ENCODE data around the gene SLC13A1. TPM values are rescaled to one million over a fixed set of nuclear protein-coding genes. Genes with fewer than 3 reads are reported as not detected.

Gene SLC13A1
- total and polyA plus RNA-seq, 2 experiments from 2014 or later = not detected

DNA sequence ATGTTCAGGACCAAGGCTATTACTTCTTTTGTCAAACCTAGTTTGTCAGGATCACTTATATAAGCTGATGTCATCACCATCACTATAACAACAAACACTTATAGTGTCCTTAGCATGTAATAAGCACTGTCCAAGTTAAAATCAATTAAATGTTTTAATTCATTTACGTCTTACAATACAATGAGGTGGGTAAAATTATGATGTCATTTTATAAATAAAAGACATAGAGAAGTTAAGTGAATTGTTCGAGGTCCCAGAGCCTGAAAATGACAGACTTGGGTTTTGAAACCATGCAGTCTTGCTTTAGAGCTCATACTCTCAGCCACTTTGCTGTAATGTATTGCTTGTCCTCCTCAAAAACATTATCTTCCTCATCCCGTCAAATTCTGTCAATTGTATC is 48.3 kb downstream of the SLC13A1 start (continued):
- TF ChIP-seq, protein P1, sequence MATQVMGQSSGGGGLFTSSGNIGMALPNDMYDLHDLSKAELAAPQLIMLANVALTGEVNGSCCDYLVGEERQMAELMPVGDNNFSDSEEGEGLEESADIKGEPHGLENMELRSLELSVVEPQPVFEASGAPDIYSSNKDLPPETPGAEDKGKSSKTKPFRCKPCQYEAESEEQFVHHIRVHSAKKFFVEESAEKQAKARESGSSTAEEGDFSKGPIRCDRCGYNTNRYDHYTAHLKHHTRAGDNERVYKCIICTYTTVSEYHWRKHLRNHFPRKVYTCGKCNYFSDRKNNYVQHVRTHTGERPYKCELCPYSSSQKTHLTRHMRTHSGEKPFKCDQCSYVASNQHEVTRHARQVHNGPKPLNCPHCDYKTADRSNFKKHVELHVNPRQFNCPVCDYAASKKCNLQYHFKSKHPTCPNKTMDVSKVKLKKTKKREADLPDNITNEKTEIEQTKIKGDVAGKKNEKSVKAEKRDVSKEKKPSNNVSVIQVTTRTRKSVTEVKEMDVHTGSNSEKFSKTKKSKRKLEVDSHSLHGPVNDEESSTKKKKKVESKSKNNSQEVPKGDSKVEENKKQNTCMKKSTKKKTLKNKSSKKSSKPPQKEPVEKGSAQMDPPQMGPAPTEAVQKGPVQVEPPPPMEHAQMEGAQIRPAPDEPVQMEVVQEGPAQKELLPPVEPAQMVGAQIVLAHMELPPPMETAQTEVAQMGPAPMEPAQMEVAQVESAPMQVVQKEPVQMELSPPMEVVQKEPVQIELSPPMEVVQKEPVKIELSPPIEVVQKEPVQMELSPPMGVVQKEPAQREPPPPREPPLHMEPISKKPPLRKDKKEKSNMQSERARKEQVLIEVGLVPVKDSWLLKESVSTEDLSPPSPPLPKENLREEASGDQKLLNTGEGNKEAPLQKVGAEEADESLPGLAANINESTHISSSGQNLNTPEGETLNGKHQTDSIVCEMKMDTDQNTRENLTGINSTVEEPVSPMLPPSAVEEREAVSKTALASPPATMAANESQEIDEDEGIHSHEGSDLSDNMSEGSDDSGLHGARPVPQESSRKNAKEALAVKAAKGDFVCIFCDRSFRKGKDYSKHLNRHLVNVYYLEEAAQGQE (IDR thresholded peaks at IDR 0.05; ENCODE audit: unreplicated experiment) = no peak
- TF ChIP-seq ZNF114 (CRISPR knock-in tag; IDR thresholded peaks at IDR 0.05) = no peak
- TF ChIP-seq JUNB (IDR thresholded peaks at IDR 0.05; ENCODE audit: unreplicated experiment) = no peak
- TF ChIP-seq STAT1 (IDR thresholded peaks at IDR 0.05; ENCODE audit: unreplicated experiment) = no peak
- TF ChIP-seq POLR2AphosphoS5 (IDR thresholded peaks at IDR 0.05; ENCODE audit: low read depth) = no peak

DNA sequence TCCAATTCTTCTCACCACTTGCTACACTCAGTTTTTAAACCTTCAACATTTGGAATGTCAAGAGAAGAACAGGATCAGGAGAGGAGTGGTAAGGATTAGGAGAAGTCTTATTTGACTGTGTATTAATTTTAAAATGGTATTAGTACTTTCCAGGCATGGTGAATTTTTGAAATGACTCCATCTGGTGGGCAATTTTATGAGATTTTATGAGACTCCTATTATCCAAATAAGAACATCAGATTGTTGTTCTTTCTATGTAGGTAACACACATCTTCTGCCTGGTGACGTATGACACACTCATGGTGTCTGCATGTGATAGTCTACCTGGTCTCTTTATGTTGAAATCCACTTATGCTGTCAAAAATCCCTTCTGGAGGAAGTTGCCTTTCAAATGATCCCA is 51.0 kb downstream of the SLC13A1 start:
- Histone ChIP-seq H3K79me2 (replicated peaks; ENCODE audit: insufficient read depth) (no peaks in the 10 kb centered on the region), H3K9me2 (ENCODE audit: insufficient read depth) (no peaks in the 10 kb centered on the region), H3K27me3 (ENCODE audit: insufficient read depth) (no peaks in the 10 kb centered on the region), H3F3A (replicated peaks; ENCODE audit: low read depth) (no peaks in the 10 kb centered on the region), H3K4me1 (ENCODE audit: insufficient read depth) (no peaks in the 10 kb centered on the region), H2AFZ (no peak overlapping the region), H3K4me3 (no peak overlapping the region), H3K36me3 (ENCODE audit: insufficient read depth) (no peaks in the 10 kb centered on the region), H3K4me2 (no peak overlapping the region), H4K20me1 (replicated peaks; ENCODE audit: insufficient read depth) (no peaks in the 10 kb centered on the region), H3K27ac (ENCODE audit: low read depth) (no peak overlapping the region)
- ATAC-seq (no peak), DNase-seq (ENCODE audit: low spot score) (no peak)
- Mint-ChIP-seq H3K4me3 (no peak overlapping the region), H3K36me3 (ENCODE audit: low read depth) (no peaks in the 10 kb centered on the region), H3K4me1 (no peaks in the 10 kb centered on the region), H3K27me3 (ENCODE audit: insufficient read depth, low read depth, poor library complexity) (peaks cover 2% of the 10 kb centered on the region), H3K9me3 (no peaks in the 10 kb centered on the region), H3K27ac (no peak overlapping the region)
- TF ChIP-seq STAT1 (IDR thresholded peaks at IDR 0.05; ENCODE audit: unreplicated experiment) = no peak
- TF ChIP-seq EZH2 (IDR thresholded peaks at IDR 0.05; ENCODE audit: low read depth, unreplicated experiment) = no peak
- no peak for TF ChIP-seq JUNB (IDR thresholded peaks at IDR 0.05; ENCODE audit: unreplicated experiment)

DNA sequence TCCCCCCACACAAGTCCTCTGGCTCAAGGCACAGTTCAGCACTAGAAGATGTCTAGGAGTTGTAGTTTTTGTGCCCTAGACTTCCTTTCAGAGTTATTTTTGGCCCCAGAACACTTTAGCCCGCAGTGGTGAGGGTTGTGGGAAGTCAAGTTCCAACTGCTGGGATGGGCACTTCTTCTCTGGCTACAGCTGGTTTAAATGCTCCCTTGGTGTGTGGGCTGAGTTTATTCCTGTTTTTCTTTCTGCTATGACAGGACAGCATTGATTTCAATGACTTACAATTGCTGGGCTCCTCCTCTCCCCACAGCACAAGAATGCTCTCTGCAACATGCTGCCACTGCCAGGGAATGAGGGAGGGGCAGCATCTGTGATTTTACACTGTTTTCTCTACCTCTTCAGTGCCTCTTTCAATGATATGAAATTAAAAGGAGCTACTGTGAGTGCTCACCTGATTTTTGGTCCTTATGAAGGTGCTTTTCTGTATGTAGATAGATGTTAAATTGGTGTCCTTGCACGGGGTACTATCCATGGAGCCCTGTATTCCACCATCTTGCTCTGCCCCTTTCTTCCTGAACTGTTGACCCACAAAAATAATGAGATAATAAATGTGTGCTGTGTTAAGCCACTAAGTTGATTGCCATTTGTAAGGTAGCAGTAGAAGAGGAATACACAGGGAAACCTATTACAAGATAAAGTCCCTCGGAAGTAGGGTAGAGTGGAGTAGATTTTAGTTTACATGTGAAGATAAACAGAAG is 56.3 kb downstream of the SLC13A1 start:
- H3K4me3 ChIP-seq = no peak overlapping the region
- no peaks in the 10 kb centered on the region for H3K9me3 Mint-ChIP-seq
- H3K4me1 ChIP-seq (ENCODE audit: insufficient read depth) = no peaks in the 10 kb centered on the region
- H3K27ac Mint-ChIP-seq = no peak overlapping the region
- H4K20me1 ChIP-seq (replicated peaks; ENCODE audit: insufficient read depth) = no peaks in the 10 kb centered on the region
- H3K4me1 Mint-ChIP-seq = no peaks in the 10 kb centered on the region
- no peaks in the 10 kb centered on the region for H3K27me3 Mint-ChIP-seq (ENCODE audit: insufficient read depth, low read depth, poor library complexity)
- H3K4me2 ChIP-seq = no peak overlapping the region
- no peak for TF ChIP-seq JUNB (IDR thresholded peaks at IDR 0.05; ENCODE audit: unreplicated experiment)
- TF ChIP-seq EZH2phosphoT487 (IDR thresholded peaks at IDR 0.05; ENCODE audit: unreplicated experiment) = no peak
- ATAC-seq (no peak), DNase-seq (ENCODE audit: low spot score) (no peak)
- H3K27ac ChIP-seq (ENCODE audit: low read depth) = no peak overlapping the region
- H3K36me3 Mint-ChIP-seq (ENCODE audit: low read depth) = no peaks in the 10 kb centered on the region
- H3K9me2 ChIP-seq (ENCODE audit: insufficient read depth) = no peaks in the 10 kb centered on the region
- H3K79me2 ChIP-seq (replicated peaks; ENCODE audit: insufficient read depth) = no peaks in the 10 kb centered on the region
- no peak overlapping the region for H2AFZ ChIP-seq
- H3K4me3 Mint-ChIP-seq = no peak overlapping the region
- no peaks in the 10 kb centered on the region for H3K36me3 ChIP-seq (ENCODE audit: insufficient read depth)
- no peaks in the 10 kb centered on the region for H3F3A ChIP-seq (replicated peaks; ENCODE audit: low read depth)
- H3K27me3 ChIP-seq (ENCODE audit: insufficient read depth) = no peaks in the 10 kb centered on the region

Measured in GM23338 (cell line).